Tibial nerve (tissue), 4 donors: ENCODE results near the gene PGLYRP4. TPM values are rescaled to one million over a fixed set of nuclear protein-coding genes. Genes with fewer than 3 reads are reported as not detected.

Experiments used
- DNase-seq, 2 donors: peaks; one replicate each; pipeline ENCODE4 v3.0.0-alpha.2; 2019; ENCODE audit warnings: low spot score in 2 of 2
- H3K27ac ChIP-seq, 4 donors: fragments of 200-600 bp; sonication (generic) in 3 of 4; one replicate each; pipeline ENCODE4 v1.5.1; 2017 to 2019; ENCODE audit warnings: mild to moderate bottlenecking in 1 of 4
- H3K27me3 ChIP-seq, 2 donors: fragments of 200-600 bp; sonication (generic) in 1 of 2; one replicate each; pipeline versions ENCODE4 v1.5.1 to v1.6.0; 2017 to 2019
- H3K36me3 ChIP-seq, 3 donors: fragments of 200-600 bp; sonication (generic); one replicate each; pipeline ENCODE4 v1.5.1; 2018 to 2019
- H3K4me1 ChIP-seq, 4 donors: fragments of 200-600 bp; sonication (generic) in 3 of 4; one replicate each; pipeline ENCODE4 v1.5.1; 2017 to 2019
- H3K4me3 ChIP-seq, 4 donors: fragments of 200-600 bp; sonication (generic) in 3 of 4; one replicate each; pipeline ENCODE4 v1.5.1; 2017 to 2019; ENCODE audit warnings: mild to moderate bottlenecking in 1 of 4, moderate library complexity in 1 of 4
- H3K9me3 ChIP-seq, 4 donors: fragments of 200-600 bp; sonication (generic) in 3 of 4; one replicate each; pipeline ENCODE4 v1.5.1; 2017 to 2019
- EP300 ChIP-seq, 2 donors: sonication (generic); formaldehyde crosslinking; IDR thresholded peaks; one replicate each; pipeline ENCODE4 v1.6.1; 2017; ENCODE audit warnings: antibody characterized with exemption in 2 of 2, mild to moderate bottlenecking in 1 of 2
- POLR2A ChIP-seq, 2 donors: fragments of 450-650 bp; IDR thresholded peaks; one replicate each; pipeline ENCODE4 v1.6.1; 2017; ENCODE audit warnings: antibody characterized with exemption in 2 of 2, mild to moderate bottlenecking in 2 of 2, moderate library complexity in 2 of 2
- WGBS, 2 donors: methylation state at CpG; one replicate each; pipeline ENCODE4 v1.1.5; 2018; 5-methylcytosine and 5-hydroxymethylcytosine counted together
- total RNA-seq, 4 donors: library from RNA; depleted of rRNA; stranded (reverse); fragments of >200 nt; gene quantifications; one replicate each; pipeline ENCODE4 v1.1.0, GENCODE V29; 2016
- TF ChIP-seq, protein P1 (sequence below), 5 experiments: fragments of 200-600 bp in 3 of 5; fragments of 450-650 bp in 2 of 5; sonication (generic) in 3 of 5; IDR thresholded peaks; one replicate each; pipeline ENCODE4 v1.5.1; 2016 to 2019; ENCODE audit warnings: antibody characterized with exemption in 5 of 5, mild to moderate bottlenecking in 3 of 5, moderate library complexity in 2 of 5

The PGLYRP4 gene
- total RNA-seq, 4 donors from 2014 or later = not detected

- DNase-seq = no peak
- Histone ChIP-seq H3K4me1 (no peaks in the 10 kb centered on the region), H3K4me3 (no peak overlapping the region), H3K27ac (no peak overlapping the region), H3K36me3 (no peaks in the 10 kb centered on the region), H3K9me3 (no peaks in the 10 kb centered on the region), H3K27me3 (peaks cover 0 to 4% of the 10 kb centered on the region in 2 donors)
- TF ChIP-seq, protein P1, sequence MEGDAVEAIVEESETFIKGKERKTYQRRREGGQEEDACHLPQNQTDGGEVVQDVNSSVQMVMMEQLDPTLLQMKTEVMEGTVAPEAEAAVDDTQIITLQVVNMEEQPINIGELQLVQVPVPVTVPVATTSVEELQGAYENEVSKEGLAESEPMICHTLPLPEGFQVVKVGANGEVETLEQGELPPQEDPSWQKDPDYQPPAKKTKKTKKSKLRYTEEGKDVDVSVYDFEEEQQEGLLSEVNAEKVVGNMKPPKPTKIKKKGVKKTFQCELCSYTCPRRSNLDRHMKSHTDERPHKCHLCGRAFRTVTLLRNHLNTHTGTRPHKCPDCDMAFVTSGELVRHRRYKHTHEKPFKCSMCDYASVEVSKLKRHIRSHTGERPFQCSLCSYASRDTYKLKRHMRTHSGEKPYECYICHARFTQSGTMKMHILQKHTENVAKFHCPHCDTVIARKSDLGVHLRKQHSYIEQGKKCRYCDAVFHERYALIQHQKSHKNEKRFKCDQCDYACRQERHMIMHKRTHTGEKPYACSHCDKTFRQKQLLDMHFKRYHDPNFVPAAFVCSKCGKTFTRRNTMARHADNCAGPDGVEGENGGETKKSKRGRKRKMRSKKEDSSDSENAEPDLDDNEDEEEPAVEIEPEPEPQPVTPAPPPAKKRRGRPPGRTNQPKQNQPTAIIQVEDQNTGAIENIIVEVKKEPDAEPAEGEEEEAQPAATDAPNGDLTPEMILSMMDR (IDR thresholded peaks at IDR 0.05) = no peak
- no peak for TF ChIP-seq POLR2A (IDR thresholded peaks at IDR 0.05)
- TF ChIP-seq EP300 (IDR thresholded peaks at IDR 0.05) = no peak
- 61 to 75% methylated on average over 2 of the region's 2 CpGs for WGBS, 2 donors
Observed at GRCh38 chr1:153309441-153309840, 39.2 kb downstream of the PGLYRP4 start.

DNA sequence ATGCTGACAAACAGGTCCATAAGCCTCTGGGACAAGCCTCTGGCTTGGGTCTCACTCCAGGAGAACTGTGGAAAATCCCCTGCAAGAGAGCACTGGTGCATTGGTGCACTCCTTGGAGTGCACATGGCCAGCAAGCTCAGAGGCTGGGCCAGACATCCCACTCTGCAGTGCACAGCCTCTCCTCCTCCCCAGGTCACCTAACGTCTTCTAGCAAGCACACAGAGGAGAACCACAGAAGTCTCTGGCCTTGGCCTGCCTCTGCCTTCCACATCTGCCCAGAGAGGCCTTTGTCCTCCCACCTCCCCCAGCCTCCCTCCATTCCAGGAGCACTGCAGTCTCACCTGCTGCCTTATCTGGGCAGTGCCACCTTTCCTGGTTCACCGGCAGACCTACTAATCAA, 40.1 kb downstream of the PGLYRP4 start:
- no peak for DNase-seq
- Histone ChIP-seq H3K4me3 (no peak overlapping the region), H3K9me3 (no peaks in the 10 kb centered on the region), H3K27me3 (peaks cover 0 to 4% of the 10 kb centered on the region in 2 donors), H3K27ac (no peak overlapping the region), H3K4me1 (no peaks in the 10 kb centered on the region), H3K36me3 (no peaks in the 10 kb centered on the region)
- TF ChIP-seq, protein P1 (IDR thresholded peaks at IDR 0.05) = no peak
- TF ChIP-seq EP300 (IDR thresholded peaks at IDR 0.05) (no peak), POLR2A (IDR thresholded peaks at IDR 0.05) (no peak)
- 67 to 81% methylated on average over 2 of the region's 2 CpGs for WGBS, 2 donors

DNA sequence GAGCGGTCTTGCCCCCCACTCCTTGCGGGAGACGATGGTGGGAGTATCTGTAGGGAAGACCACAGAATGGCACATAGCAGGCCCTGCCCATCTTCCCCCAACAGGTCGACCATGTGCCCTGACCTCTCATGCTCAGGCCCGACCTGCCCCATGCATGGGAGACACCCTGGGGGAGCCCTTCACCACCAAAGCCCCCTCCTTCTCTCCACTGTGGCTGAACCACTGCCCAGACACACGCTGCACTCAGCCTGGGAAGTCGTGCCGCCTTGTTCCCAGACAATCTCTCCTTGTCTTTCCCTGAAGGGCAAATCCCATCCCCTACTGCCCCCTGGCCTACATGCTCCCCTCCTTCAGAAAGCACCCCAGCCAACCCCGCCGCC, 41.4 kb downstream of the PGLYRP4 start:
- H3K36me3 ChIP-seq = no peaks in the 10 kb centered on the region
- DNase-seq = no peak
- no peak for TF ChIP-seq POLR2A (IDR thresholded peaks at IDR 0.05)
- H3K27ac ChIP-seq = no peak overlapping the region
- 61 to 66% methylated on average over 10 of the region's 10 CpGs for WGBS, 2 donors
- H3K9me3 ChIP-seq = no peaks in the 10 kb centered on the region
- peaks cover 0 to 4% of the 10 kb centered on the region in 2 donors for H3K27me3 ChIP-seq
- no peak overlapping the region for H3K4me3 ChIP-seq
- no peaks in the 10 kb centered on the region for H3K4me1 ChIP-seq

DNA sequence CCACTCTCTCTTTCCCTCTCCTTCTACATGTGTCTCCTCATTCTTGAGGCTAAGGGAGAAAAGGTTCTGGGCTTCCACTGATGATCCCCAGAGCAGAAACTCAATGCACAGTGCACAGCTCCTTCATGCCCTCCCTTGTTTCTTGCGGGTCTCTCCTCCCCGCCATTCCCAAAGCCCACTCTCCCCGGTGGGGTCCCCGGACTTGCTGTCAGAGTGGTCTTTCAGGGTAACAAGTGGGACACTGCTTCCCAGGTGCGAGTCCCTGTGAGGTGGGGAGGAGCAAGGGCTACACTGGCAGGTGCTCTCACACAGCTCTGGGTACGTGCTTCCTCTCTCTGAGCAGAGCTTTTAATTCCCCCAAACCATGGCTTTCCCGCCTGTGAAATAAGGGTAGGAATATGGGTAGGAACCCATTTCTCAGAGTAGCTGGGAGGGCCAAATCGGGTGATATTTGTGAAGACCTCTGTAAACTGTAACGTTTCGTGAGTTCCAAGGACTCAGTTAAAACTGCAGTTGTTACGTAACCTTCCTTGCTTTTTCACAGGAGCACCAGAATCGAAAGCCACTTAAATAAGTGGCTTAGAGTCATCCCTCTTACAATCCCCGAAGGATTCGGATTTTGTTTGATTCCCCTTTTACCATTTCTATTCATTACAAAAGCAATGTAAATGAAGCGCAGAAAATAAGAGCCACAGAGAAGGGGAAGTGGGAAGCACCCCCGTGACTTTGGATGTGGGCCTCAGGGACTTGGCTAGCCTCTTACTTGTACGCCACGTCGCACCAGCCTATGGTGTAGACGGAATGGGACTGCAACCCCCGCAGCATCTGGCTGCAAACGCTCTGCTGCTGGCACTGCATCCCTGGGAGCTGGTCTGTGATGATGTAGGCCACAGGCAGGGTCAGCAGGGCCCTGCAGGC, 42.1 kb downstream of the PGLYRP4 start:
- H3K4me3 ChIP-seq = no peak overlapping the region
- TF ChIP-seq EP300 (IDR thresholded peaks at IDR 0.05) (no peak), POLR2A (IDR thresholded peaks at IDR 0.05) (no peak)
- TF ChIP-seq, protein P1 (IDR thresholded peaks at IDR 0.05) = no peak
- whole genome bisulfite sequencing, 2 donors = 79 to 82% methylated on average over 22 of the region's 22 CpGs
- H3K27me3 ChIP-seq = peaks cover 0 to 4% of the 10 kb centered on the region in 2 donors
- H3K27ac ChIP-seq = no peak overlapping the region
- H3K36me3 ChIP-seq = no peaks in the 10 kb centered on the region
- DNase-seq = no peak
- H3K9me3 ChIP-seq = no peaks in the 10 kb centered on the region
- H3K4me1 ChIP-seq = no peaks in the 10 kb centered on the region

GRCh38 chr1:153305682-153306081, 43.0 kb downstream of the PGLYRP4 start:
- Histone ChIP-seq H3K36me3 (no peaks in the 10 kb centered on the region), H3K9me3 (no peaks in the 10 kb centered on the region), H3K27ac (no peak overlapping the region), H3K27me3 (peaks cover 0 to 4% of the 10 kb centered on the region in 2 donors), H3K4me3 (no peak overlapping the region), H3K4me1 (no peaks in the 10 kb centered on the region)
- WGBS, 2 donors = 89 to 92% methylated on average over 6 of the region's 6 CpGs
- no peak for DNase-seq
- no peak for TF ChIP-seq EP300 (IDR thresholded peaks at IDR 0.05)
- no peak for TF ChIP-seq POLR2A (IDR thresholded peaks at IDR 0.05)

DNA sequence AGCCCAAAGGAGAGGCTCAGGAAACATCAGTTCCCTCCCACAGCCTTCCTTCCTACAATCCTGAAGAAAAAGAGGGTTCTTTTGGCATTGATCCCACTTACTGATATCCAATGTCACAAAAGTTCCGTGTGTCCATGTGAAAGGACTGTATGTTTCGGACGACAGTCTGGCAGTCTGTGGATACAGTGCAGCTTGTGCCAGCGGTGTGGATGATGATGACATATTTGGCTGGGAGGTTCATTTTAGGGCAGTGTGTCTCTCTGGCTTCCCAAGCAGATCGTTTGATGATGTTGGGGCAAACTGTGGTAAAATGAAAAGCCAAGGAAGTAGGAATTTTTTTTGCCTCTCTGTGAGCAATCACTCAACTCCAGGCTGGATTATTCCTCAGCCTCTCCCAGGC, 46.3 kb downstream of the PGLYRP4 start:
- no peaks in the 10 kb centered on the region for H3K36me3 ChIP-seq
- no peak overlapping the region for H3K27ac ChIP-seq
- TF ChIP-seq POLR2A (IDR thresholded peaks at IDR 0.05) = no peak
- TF ChIP-seq, protein P1 (IDR thresholded peaks at IDR 0.05) = no peak
- TF ChIP-seq EP300 (IDR thresholded peaks at IDR 0.05) = no peak
- no peak overlapping the region for H3K4me3 ChIP-seq
- H3K4me1 ChIP-seq = no peaks in the 10 kb centered on the region
- no peaks in the 10 kb centered on the region for H3K9me3 ChIP-seq
- WGBS, 2 donors = 60 to 71% methylated on average over 5 of the region's 5 CpGs
- no peak for DNase-seq
- peaks cover 0 to 4% of the 10 kb centered on the region in 2 donors for H3K27me3 ChIP-seq
